22Rv1 (cell line): ENCODE measurements around the gene CMSS1.

Experiments used
- ZFX ChIP-seq: fragments of 450-650 bp; IDR thresholded peaks from 2 replicates; pipeline ENCODE4 v1.6.1; 2017; ENCODE audit warnings: antibody characterized with exemption, borderline replicate concordance
- TF ChIP-seq, protein P1 (sequence below): fragments of 450-650 bp; IDR thresholded peaks from 2 replicates; pipeline ENCODE4 v1.5.1; 2017; ENCODE audit warnings: mild to moderate bottlenecking

DNA sequence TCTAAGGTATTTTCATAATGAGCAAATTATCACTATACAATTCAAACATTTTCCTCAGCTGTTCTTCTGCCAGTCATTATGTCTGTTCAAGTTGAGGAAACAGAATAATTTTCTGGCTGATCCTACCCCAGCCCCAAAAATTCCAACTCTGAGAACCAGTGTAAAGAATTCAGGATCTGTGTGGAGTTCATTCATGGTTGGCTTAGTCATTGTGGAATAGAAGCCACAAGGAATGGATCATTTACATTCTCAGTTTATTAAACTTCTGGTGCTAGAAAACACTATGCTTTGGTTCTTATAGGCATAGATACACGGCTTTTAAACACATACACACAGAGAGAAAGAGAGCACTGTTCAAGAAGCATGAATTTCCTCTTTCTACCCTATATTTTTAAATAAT lies 134.6 kb downstream of the CMSS1 start:
- TF ChIP-seq, protein P1, sequence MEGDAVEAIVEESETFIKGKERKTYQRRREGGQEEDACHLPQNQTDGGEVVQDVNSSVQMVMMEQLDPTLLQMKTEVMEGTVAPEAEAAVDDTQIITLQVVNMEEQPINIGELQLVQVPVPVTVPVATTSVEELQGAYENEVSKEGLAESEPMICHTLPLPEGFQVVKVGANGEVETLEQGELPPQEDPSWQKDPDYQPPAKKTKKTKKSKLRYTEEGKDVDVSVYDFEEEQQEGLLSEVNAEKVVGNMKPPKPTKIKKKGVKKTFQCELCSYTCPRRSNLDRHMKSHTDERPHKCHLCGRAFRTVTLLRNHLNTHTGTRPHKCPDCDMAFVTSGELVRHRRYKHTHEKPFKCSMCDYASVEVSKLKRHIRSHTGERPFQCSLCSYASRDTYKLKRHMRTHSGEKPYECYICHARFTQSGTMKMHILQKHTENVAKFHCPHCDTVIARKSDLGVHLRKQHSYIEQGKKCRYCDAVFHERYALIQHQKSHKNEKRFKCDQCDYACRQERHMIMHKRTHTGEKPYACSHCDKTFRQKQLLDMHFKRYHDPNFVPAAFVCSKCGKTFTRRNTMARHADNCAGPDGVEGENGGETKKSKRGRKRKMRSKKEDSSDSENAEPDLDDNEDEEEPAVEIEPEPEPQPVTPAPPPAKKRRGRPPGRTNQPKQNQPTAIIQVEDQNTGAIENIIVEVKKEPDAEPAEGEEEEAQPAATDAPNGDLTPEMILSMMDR = no peak
- no peak for TF ChIP-seq ZFX
